Activated CD4-positive, alpha-beta T cell treated with anti-CD3 and anti-CD28 coated beads, Interleukin-10, Interleukin-2, amounts not matched to agents 100 ng/mL and 50 ng/mL, durations not matched to agents 16 hours and 8 hours (primary cell): Measurements from ENCODE around the gene UPK3A.
"Not testable (repeated sequence)": the region's sequence is repeated elsewhere in the genome, so short reads cannot be mapped to it uniquely, and the experiment has no call there.

Source experiments
- DNase-seq: peaks from one replicate; pipeline ENCODE4 v3.0.0-alpha.2; 2020

UPK3A gene

DNA sequence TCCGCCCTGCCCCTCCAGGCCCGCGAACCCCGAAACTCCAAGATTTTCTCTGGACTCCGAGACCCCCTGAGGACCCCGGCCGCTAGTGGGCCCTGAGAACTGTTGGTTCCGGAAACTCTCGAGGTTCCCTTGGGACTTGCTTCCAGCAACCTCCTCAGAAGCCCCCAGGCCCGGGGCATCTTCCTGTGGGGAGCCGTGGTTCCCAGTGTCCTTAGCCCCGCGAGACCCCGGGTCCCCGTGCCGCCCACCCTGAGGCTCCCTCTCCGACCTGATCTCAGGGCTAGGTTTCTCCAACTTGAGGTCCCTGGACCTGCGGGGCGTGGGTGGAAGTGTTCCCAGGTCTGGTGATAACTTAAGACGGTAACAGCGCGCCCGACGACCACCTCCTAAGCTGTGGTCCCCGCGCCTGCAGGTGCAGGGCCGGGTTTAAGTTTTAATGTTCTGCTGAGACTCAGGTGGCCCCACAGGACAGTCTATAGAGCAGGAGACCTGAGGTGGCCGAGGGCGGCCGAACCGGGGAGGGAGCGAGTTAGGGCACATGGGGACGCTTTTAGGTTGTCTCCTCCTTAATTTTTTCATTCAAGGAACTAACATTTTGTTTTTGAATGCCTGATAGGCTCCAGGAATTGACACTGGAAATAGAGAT lies 25.7 kb downstream of the UPK3A start:
- no peak for DNase-seq

DNA sequence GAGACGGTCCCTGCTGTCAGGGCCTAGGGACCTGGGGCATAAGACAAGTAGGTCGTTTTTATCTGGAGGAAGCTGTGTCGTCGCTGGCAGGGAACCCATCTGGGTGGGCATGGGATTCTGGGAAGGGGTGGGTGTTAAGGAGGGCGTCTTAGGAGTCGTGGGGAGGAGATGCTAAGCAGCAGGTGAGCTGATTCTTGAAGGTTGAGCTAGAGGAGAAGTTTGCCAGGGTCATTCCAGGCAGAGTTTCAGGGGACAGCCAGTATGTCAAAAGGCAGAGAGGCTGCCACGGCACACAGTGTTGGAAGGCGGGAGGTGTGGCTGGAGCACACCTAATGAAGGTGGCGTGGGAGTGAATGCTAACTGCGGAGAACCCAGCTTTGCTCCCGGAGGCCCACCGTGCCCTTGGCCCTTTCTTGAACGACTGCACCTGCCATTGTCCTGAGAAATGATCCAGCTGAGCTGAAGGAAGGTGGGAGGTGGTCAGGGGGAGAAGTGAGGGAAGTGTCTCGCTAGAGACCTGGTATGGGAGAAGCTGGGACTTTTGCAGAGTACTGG lies 26.3 kb downstream of the UPK3A start:
- DNase-seq, result no peak

DNA sequence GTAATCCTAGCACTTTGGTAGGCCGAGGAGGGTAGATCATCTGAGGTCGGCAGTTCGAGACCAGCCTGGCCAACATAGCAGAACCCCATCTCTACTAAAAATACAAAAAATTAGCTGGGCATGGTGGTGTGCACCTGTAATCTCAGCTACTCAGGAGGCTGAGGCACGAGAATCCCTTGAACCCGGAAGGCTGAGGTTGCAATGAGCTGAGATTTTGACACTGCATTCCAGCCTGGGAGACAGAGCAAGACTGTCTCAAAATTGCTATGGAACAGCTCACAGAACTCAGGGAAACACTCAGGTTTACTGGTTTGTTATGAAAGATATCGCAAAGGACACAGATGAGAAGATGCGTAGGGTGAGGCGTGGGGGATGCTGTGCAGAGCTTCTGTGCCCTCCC lies 27.7 kb downstream of the UPK3A start:
- no peak for DNase-seq

DNA sequence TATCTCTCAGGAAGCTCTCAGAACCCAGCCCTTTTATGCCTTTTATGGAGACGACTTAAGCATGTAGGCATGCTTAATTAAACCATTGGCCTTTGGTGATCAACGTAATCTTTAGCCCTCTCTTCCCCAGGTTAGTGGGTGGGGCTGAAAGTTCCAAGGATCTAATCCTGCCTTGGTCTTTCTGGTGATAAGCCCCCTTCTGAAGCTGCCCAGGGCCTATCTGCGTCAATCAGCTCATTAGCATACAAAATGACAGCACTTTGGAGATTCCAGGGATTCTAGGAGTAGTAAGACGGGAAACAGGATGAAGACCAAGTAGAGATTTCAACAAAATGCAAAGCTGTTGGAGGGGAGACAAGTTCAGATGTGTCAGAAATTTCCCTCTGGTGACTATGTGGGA lies 28.1 kb downstream of the UPK3A start:
- DNase-seq, result no peak

DNA sequence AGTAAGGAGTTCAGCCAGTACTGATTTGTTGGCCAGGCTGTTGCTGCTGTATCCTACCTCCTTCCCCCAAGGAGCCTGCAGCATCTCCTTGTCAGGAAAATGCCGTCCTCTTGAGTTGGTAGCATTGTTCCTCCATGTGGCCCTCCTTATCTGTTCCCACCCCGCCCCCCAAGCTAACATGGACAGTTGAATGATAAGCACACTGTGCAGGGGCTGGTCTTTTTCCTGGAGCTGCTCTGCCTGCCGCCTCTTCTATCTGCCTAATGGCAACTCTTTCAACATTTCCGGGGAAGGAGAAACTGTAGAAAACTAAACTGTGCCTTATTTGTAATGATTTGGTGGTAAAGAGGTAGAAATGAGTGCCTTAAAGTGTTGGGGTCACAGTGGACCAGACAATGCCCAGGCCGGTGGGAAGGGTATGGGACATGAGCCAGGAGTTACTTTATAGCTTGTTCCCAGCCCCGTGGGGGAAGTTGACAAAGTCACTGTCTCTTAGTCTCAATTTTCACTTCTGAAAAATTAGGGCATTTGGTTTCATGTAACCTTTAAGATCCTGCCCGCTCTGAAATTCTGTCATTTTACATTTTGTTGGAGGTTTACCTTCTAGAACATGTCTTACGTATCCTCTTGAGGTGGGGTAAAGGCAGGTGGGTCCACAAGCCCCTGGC lies 29.4 kb downstream of the UPK3A start:
- DNase-seq, result no peak

DNA sequence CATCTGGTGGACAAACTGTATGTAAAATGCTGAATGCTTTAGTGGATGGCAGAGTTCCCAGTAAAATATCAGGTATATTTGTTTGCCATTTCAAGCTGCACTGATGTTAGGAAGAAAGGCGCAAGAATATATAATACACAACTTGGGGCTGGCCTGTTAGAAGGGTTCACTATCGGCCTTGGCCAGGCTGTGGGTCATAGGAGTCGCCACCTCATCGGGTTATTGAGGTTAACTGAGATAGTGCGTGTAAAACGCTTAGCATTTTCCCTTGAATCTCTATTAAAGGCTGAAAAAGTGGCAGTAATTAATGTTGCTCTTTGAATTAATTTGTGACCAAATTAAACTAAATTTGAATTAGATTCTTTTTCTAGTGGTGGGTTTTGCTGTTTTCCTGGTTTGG lies 30.0 kb downstream of the UPK3A start:
- no peak for DNase-seq

DNA sequence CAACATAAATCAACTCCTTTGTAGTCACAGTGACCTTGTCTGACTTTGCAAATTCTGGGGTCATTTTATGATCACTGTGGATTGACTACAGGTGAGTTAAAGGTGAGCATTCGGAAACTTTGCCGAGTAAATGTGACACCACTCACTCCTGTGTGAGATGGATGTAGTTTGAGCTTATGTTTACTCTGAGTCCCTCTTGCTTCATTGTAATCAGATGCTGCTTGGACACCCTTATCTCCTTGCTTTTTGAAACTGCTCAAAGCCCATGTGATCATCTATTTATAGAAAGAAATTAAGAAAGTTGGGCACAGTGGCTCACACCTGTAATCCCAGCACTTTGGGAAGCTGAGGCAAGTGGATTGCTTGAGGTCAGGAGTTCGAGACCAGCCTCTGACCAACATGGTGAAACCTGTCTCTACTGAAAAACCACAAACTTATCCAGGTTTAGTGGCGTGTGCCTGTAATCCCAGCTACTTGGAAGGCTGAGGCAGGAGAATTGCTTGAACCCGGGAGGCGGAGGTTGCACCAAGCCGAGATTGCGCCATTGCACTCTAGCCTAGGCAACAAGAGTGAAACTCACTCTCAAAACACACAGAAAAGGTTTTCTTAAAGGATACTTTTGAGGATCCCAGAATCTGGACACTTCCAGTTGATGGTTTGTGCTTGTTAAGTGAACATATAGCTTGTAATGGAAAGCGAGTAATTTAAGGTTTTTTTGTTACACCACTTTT lies 32.2 kb downstream of the UPK3A start:
- DNase-seq, result no peak

DNA sequence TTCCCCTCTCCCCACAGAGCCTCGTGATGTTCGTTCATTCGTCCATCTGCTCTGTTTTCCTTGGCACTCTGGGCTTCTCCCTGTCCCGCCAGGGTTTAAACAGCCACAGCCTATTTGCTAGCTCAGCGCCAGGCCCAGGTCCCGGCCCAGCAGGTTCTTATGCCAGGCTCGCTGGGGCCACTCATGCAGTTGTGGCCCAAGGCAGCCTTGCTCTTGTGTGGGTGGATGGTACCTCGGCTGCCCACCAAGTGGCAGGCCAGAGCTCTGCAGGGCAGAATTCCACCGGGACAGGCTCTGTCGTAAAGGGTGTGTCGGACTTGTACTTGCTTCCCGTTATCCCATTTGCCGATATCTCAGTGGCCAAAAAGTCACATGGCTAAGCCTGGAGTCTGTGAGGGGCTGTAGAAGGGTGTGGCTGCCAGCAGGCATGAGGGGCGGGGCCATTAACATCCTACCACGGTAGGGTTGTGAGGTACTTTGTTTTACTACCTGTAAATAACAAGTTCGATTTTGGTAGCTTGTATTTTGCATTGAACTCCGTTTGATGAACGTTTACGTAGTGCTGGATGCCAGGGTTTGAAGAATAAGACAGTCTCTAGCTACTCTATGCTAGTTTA lies 32.9 kb downstream of the UPK3A start:
- DNase-seq, result no peak

DNA sequence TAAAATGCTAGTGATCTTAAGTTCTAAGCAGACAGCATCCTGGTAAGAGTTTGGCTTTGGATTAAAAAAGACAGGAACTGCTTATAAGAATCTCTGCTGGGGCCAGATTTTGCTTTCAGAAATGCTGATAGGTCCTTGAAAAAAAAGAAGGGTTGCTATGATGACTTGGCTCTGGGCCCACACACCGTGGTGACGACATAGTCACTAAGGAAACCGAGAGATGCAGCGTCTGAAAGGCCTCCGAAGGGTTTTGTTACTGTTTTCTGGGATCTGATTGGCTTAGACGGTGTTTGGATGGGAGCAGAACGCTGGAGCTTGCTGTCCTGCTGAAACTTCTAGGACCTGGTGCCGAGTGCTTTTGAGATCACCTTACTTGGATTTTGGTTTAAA lies 33.4 kb downstream of the UPK3A start:
- peak; percentile 91 for DNase-seq

DNA sequence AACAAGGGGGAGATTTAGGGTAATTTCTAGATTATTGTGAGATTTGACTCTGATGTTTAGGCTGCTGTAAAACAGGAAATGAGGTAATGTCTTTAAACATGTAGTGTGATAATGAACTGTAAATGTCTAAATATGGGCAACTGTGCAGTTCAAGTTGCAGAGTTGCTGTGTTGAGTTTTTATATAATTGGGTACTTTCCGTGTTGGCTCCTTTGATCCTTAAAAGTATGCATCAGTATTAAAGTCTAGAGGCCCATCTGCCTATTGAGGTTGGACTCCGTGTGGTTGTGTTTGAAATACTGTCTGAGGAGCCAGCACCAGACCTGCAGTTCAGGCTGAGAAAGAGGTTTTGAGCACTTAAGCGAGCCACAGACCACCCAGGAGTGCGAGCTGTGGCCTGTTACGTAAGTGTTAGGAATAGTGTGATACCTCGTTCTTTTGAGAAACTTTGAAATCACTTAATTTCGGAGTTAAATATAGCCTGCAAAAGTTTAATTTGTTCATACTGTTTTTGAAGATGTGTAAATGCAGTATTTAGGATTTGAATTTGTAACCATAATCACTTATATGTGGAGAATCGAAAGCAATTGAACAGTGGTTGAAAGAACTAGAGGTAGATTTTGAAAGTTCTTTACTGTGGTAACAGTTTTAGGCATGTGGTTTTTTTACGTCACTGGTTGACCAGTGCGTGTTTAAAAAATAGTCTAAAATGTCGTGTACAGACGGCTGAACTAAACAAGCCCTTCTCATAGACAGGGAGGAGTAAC lies 34.0 kb downstream of the UPK3A start:
- DNase-seq, result peak; percentile 76

DNA sequence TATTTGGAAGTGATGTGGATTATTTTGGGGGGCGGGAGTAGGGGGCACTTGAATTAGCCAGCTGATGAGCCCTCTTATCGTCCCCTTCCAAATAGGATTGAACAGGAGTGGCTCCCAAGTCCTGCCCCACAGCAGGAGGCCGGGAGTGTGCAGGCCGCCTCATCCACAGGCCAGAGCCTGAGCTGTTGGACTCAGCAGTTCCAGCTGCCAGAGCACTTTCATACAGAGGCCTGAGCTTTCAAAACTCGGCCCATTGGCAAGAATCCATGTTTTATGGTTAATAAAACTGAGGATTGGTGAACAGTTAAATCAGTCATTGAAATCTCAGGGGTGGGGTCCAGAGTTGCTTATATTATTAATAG lies 34.6 kb downstream of the UPK3A start:
- no peak for DNase-seq

DNA sequence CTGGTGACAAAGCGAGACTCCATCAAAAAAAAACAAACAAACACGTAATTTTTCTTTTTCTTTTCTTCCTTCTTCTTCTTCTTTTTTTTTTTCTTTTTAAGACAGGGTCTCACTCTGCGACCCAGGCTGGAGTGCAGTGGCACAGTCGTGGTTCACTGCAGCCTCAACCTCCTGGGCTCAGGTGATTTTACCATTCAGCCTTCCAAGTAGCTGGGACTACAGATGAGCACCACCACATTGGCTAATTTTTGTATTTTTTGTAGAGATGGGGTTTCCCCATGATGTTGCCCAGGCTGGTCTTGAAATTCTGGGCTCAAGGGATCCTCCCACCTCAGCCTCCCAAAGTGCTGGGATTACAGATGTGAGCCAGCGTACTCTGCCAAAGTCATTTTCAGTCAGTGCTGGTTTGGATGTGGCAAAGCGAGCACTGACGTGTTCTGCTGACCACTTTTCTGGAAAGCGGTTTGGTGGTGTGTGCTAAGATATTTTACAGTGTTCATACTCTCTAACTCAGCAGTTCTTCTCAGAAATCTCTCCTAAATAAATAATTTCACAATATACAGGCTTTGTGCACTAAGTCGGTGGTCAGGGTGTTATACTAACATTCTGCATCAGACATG lies 35.7 kb downstream of the UPK3A start:
- DNase-seq, result peak; percentile 41

DNA sequence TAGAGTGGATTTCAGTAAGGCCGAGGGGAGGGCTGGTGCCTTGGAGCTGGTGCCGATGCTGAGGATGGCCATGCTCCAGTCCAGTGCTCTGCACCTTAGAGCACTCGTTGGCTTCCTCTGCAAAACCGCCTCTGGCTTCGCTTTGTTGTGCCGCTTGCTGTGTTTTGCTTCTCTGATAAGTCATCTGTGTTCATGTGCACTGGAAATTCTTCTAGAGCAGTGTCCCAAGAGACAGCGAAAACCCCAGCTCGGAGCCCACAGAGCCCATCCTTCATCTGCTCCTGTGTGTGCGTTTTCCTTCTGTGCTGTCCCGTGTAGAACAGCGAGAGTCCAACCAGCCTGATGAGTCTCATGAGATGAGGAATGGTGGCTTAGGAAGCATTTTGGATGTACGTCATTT lies 37.1 kb downstream of the UPK3A start:
- no peak for DNase-seq

DNA sequence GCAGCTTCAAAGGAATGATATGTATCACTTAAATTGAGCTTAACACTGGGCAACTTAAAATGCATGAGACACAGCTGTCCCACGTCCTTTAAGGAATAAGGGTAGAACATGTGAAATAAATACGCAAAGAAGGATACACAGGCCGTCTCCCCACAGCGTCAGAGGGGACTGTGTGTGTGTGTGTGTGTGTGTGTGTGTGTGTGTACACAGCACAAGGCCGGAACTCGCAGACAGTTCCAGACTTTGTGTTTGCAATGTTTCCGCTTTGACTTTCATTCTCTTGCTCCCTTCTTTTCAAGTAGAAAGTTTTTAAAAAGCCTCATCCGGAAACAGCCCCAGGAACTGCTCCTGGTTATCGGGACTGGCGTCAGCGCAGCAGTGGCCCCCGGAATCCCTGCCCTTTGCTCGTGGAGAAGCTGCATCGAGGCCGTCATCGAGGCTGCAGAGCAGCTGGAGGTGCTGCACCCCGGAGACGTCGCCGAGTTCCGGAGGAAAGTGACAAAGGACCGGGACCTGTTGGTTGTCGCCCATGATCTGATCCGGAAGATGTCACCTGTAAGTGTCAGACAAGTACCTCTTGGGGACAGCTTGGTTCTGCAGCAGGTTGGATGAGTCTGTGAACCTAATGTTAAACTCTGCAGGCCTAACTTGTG lies 38.2 kb downstream of the UPK3A start:
- no peak for DNase-seq

DNA sequence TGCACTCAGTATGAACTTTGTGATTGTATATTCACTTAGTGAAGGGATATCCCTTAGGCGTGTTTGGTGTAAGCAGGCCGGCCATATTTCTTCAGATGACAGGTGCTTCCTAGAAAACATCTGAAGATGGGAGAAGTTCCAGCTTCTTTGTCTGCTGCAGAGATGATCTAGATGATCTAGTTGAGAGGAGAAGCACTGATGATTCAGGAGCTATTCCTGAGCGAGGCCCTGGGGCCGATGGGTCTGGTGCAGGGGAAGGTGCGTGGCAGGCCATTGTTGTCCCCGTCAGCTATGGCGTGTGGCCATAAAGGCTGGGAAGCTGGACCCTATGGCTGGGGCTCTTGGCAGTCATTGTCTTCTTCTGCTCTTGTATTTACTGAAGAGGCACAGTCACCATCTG lies 38.9 kb downstream of the UPK3A start:
- DNase-seq, result no peak

DNA sequence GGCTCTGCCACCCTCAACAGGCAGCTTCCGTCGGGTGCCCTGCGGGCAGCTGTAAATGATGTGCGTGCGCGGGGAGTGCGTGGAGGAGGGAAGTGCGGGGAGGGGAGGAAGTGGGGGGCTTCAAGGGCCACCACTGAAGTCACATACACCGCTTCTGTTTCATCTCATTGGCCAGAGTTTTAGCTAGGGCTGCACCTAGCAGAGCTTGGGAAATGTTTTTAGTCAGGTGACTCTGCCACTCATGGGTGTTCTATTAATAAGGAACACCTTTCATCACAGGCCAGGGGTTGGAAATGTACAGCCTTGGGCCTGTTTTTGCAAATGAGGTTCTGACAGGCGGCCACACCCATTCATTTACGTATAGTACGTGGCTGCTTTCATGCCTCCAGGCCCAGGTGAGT lies 39.6 kb downstream of the UPK3A start:
- no peak for DNase-seq

DNA sequence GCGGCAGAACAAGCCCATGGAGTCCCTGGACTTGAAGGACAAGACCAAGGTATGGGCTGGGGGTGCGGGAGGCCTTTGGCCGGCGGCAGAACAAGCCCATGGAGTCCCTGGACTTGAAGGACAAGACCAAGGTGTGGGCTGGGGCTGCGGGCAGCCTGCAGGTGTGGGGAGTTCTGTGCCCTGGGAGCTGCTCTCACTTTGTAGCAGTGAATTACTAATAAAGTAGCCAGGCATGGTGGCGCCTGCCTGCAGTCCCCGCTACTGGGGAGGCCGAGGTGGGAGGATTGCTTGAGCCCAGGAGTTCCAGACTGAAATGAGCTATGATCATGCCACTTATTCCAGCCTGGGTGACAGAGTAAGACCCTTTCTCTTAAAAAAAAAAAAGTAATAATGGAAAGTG lies 43.5 kb downstream of the UPK3A start:
- not testable (repeated sequence) for DNase-seq

DNA sequence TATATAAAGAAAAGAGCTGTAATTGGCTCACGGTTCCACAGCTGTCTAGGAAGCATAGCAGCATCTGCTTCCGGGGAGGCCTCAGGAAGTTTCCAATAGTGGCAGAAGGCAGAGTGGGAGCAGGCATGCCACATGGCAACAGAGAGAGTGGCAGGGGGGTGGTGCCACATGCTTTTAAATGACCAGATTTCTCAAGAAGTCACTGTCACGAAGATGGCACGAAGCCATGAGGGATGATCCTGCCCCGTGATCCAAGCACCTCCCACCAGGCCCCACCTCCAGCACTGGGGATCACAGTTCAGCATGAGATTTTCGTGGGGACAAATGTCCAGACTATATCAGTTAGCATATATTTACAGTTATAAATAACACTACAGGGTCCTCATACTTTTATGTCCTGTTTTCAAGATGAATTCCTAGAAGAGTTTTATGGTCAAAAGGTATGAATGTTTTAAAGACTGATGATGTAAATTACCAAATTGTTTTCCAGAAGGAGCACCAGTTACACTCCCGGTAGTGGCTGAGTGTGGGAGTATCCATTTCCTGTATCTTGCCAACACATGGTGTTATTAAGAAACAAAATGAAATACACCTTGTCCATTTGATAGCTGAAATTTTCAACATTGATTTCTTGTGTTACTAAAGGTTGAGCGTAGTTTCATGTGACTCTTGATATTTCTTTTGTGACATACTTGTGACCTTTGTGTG lies 44.2 kb downstream of the UPK3A start:
- no peak for DNase-seq

DNA sequence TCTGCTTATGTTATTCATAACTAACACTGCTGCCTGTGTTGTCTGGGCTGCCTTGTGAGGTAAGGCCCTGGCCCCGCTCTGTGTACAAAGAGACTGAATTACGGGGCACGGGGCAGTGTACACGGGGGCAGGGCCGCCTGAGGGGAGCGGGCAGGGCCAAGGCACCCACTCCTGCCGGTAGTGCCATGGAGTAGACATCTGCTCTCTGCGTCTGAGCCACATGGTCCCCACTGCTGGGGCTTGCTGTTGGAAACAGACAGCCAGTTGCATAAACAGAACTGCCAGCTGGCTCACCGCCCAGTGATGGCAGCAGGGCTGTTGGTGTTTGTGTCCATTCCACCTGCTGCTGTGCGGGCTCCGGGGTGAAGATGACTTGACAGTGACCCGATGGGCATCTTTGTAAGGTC lies 44.8 kb downstream of the UPK3A start:
- DNase-seq, result no peak

DNA sequence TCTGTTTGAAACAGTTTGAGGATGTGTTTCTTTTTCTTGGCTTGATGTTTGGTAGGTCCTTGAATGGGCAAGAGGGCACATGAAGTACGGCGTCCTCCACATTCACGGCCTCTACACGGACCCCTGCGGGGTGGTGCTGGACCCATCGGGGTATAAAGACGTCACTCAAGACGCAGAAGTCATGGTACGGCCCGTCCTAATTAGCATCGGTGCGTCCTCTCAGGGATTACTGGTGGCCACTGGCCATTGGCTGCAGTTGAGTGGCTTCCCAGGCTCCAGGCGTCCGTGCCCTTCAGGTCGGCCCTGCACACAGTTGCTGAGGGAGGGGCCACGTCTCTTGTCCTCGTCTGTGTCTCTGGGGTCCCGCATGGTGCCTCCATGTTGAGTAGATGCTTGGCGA lies 45.8 kb downstream of the UPK3A start:
- no peak for DNase-seq

DNA sequence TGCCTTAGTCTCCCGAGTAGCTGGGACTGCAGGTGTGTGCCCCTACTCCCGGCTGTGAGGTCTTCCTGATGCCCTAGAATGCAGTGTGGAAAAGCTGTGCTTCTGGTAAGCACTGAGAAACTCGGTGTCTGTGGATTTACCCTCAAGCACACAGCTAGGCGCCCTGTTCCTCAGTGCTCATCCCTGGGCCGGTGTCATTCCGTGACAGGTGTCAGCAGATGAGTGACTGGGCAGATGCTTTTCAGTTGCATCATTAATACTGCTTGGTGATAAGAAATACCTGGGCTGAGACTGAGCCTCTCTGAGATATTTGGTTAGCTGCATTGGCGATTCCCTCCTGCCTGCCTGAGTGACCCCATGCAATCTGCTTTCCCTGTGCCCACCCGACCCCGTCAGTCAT lies 46.7 kb downstream of the UPK3A start:
- DNase-seq, result no peak
